HCT116 (cell line): Measurements from ENCODE around the gene CFAP46. TPM values are rescaled to one million over a fixed set of nuclear protein-coding genes. Genes with fewer than 3 reads are reported as not detected.

Experiments used
- ATAC-seq: fragments of 200-7000 bp; cut with Tn5 transposase; 2 replicates; pipeline ENCODE4 v1.9.1; 2020; ENCODE audit warnings: mild to moderate bottlenecking, moderate library complexity
- BruUV-seq: library from RNA; stranded (reverse); fragments of 400-500 nt; replicated peaks from 2 replicates; lab custom pipeline; 2021; lab: Mats Ljungman, UMichigan
- CTCF ChIA-PET: fragments of 300-600 bp; sonication (Branson Sonifier 250); formaldehyde crosslinking; loops from one replicate; lab custom pipeline; 2021; ENCODE audit warnings: antibody characterized with exemption; lab: Charles Lee
- POLR2A ChIA-PET: fragments of 300-600, 350-600 bp; sonication (Branson Sonifier 250); formaldehyde crosslinking; loops from one replicate; lab custom pipeline; 2021; ENCODE audit warnings: antibody characterized with exemption; lab: Charles Lee
- RAD21 ChIA-PET, 2 experiments: fragments of 300-600 bp; sonication (Branson Sonifier 250); formaldehyde crosslinking; loops; one replicate each; lab custom pipeline; 2023; ENCODE audit warnings: low total read pairs in 2 of 2; ENCODE audit not compliant: uncharacterized antibody in 2 of 2, unreplicated experiment in 2 of 2, low non-redundant PET in 1 of 2; lab: Charles Lee
- DNase-seq: peaks from one replicate; pipeline ENCODE4 v3.0.0-alpha.2; 2010; ENCODE audit warnings: low read depth, low spot score
- H2AFZ ChIP-seq: fragments of 200-600 bp; shearing (Covaris generic), sonication (generic); 2 replicates; pipeline ENCODE4 v1.6.1; 2017; ENCODE audit warnings: low read depth, mixed run types, mixed read lengths, antibody characterized with exemption, low read length; ENCODE audit not compliant: poor library complexity, severe bottlenecking
- H3K27ac ChIP-seq: 2 replicates; pipeline ENCODE4 v1.5.1; 2012; ENCODE audit warnings: low read depth, low read length
- H3K27me3 ChIP-seq: fragments of 200-600 bp; sonication (generic); 2 replicates; pipeline ENCODE4 v1.6.1; 2016; ENCODE audit warnings: mixed run types, low read length, mixed read lengths; ENCODE audit not compliant: insufficient read depth
- H3K36me3 ChIP-seq, 2 experiments: fragments of 200-500 bp in 1 of 2; fragments of 200-600 bp in 1 of 2; sonication (Bioruptor generic) in 1 of 2; sonication (generic) in 1 of 2; 2 replicates each; pipeline versions ENCODE4 v1.5.1 to v1.6.1; 2014 to 2016; ENCODE audit warnings: low read length in 2 of 2, inconsistent platforms in 1 of 2, mixed read lengths in 1 of 2, mixed run types in 1 of 2; ENCODE audit not compliant: insufficient read depth in 2 of 2, control insufficient read depth in 1 of 2
- H3K4me1 ChIP-seq, 2 experiments: fragments of 200-600 bp in 1 of 2; sonication (generic) in 1 of 2; 2 replicates each; pipeline versions ENCODE4 v1.5.1 to v1.6.1; 2012 to 2017; ENCODE audit warnings: low read length in 2 of 2, inconsistent platforms in 1 of 2, mild to moderate bottlenecking in 1 of 2, mixed read lengths in 1 of 2, mixed run types in 1 of 2, moderate library complexity in 1 of 2; ENCODE audit not compliant: insufficient read depth in 2 of 2, control insufficient read depth in 1 of 2
- H3K4me2 ChIP-seq: fragments of 200-600 bp; sonication (generic); 2 replicates; pipeline ENCODE4 v1.6.1; 2017; ENCODE audit warnings: mixed run types, low read length, mixed read lengths
- H3K4me3 ChIP-seq, 2 experiments: fragments of 200-600 bp in 1 of 2; sonication (generic) in 1 of 2; replicated peaks in 1 of 2; 2 replicates each; pipeline ENCODE4 v1.5.1; 2011 to 2016; ENCODE audit warnings: low read length in 2 of 2, control low read depth in 1 of 2, low read depth in 1 of 2, mild to moderate bottlenecking in 1 of 2, mixed read lengths in 1 of 2, mixed run types in 1 of 2
- H3K79me2 ChIP-seq: fragments of 200-600 bp; sonication (generic); 2 replicates; pipeline ENCODE4 v1.6.1; 2017; ENCODE audit warnings: mild to moderate bottlenecking, mixed run types, low read length, moderate library complexity, mixed read lengths; ENCODE audit not compliant: insufficient read depth
- H3K9ac ChIP-seq: fragments of 200-600 bp; sonication (generic); 2 replicates; pipeline ENCODE4 v1.6.1; 2016; ENCODE audit warnings: low read length, mixed read lengths
- H3K9me2 ChIP-seq: fragments of 200-600 bp; sonication (generic), shearing (Covaris generic); 2 replicates; pipeline ENCODE4 v1.6.1; 2017; ENCODE audit warnings: mixed run types, mild to moderate bottlenecking, moderate library complexity; ENCODE audit not compliant: insufficient read depth
- H3K9me3 ChIP-seq, 2 experiments: fragments of 200-500 bp in 1 of 2; fragments of 200-600 bp in 1 of 2; sonication (Bioruptor generic) in 1 of 2; sonication (generic) in 1 of 2; 2 replicates each; pipeline ENCODE4 v1.6.1; 2014 to 2017; ENCODE audit warnings: low read length in 2 of 2, mixed read lengths in 2 of 2, inconsistent platforms in 1 of 2, low read depth in 1 of 2, mild to moderate bottlenecking in 1 of 2, mixed run types in 1 of 2, moderate library complexity in 1 of 2; ENCODE audit not compliant: control insufficient read depth in 1 of 2, insufficient read depth in 1 of 2
- H4K20me1 ChIP-seq: fragments of 200-600 bp; sonication (generic), shearing (Covaris generic); 2 replicates; pipeline ENCODE4 v1.6.1; 2017; ENCODE audit warnings: mixed run types, mild to moderate bottlenecking, moderate library complexity; ENCODE audit not compliant: insufficient read depth
- CBX3 ChIP-seq: IDR thresholded peaks from 2 replicates; pipeline ENCODE4 v1.6.1; 2012; ENCODE audit warnings: low read depth
- CEBPB ChIP-seq: IDR thresholded peaks from 2 replicates; pipeline ENCODE4 v1.6.1; 2012; ENCODE audit warnings: low read depth
- CTCF ChIP-seq, 3 experiments: fragments of 200-600 bp in 1 of 3; sonication (generic) in 1 of 3; IDR thresholded peaks in 2 of 3; conservative IDR thresholded peaks in 1 of 3; 2 replicates each; pipeline ENCODE4 v1.5.1; 2012 to 2017; ENCODE audit warnings: low read depth in 2 of 3, low read length in 2 of 3, antibody characterized with exemption in 1 of 3, borderline replicate concordance in 1 of 3, control low read depth in 1 of 3, mild to moderate bottlenecking in 1 of 3, mixed read lengths in 1 of 3, mixed run types in 1 of 3, moderate library complexity in 1 of 3; ENCODE audit not compliant: insufficient read depth in 1 of 3
- EGR1 ChIP-seq: IDR thresholded peaks from 2 replicates; pipeline ENCODE4 v1.6.1; 2012; ENCODE audit warnings: low read depth
- MAX ChIP-seq: IDR thresholded peaks from 2 replicates; pipeline ENCODE4 v1.6.1; 2012
- POLR2A ChIP-seq: IDR thresholded peaks from 2 replicates; pipeline ENCODE4 v1.7.0; 2011; ENCODE audit warnings: borderline replicate concordance; ENCODE audit not compliant: insufficient read depth, insufficient read length; ENCODE audit errors: extremely low read depth
- POLR2AphosphoS5 ChIP-seq: IDR thresholded peaks from 2 replicates; pipeline ENCODE4 v1.6.1; 2011; ENCODE audit warnings: mild to moderate bottlenecking, low read depth, low read length, moderate library complexity
- REST ChIP-seq: IDR thresholded peaks from 2 replicates; pipeline ENCODE4 v1.6.1; 2012; ENCODE audit warnings: low read depth
- SIN3A ChIP-seq: IDR thresholded peaks from 2 replicates; pipeline ENCODE4 v1.6.1; 2012; ENCODE audit warnings: low read depth
- SP1 ChIP-seq: IDR thresholded peaks from 2 replicates; pipeline ENCODE4 v1.6.1; 2012; ENCODE audit warnings: low read depth
- YY1 ChIP-seq: IDR thresholded peaks from 2 replicates; pipeline ENCODE4 v1.6.1; 2011; ENCODE audit warnings: low read length, low read depth, moderate library complexity, mild to moderate bottlenecking; ENCODE audit not compliant: insufficient replicate concordance; ENCODE audit errors: extremely low read depth
- ZBTB33 ChIP-seq: IDR thresholded peaks from 2 replicates; pipeline ENCODE4 v1.6.1; 2011; ENCODE audit warnings: mild to moderate bottlenecking, low read length, moderate library complexity; ENCODE audit not compliant: insufficient replicate concordance; ENCODE audit errors: extremely low read depth
- ZFX ChIP-seq: fragments of 450-650 bp; IDR thresholded peaks from 2 replicates; pipeline ENCODE4 v1.6.1; 2017
- ZNF274 ChIP-seq: fragments of 200-500 bp; sonication (Bioruptor generic); IDR thresholded peaks from 2 replicates; pipeline ENCODE4 v1.6.1; 2014; ENCODE audit warnings: mild to moderate bottlenecking, low read depth, low read length, inconsistent platforms
- intact Hi-C: fragments of 100-400 bp; cut with micrococcal nuclease; formaldehyde crosslinking; loops from 2 replicates; pipeline ENCODE4 v1.10.0; 2022
- total RNA-seq: library from RNA; stranded (reverse); gene quantifications from one replicate; pipeline ENCODE4 v1.2.1, GENCODE V29; 2021; ENCODE audit not compliant: unreplicated experiment

The CFAP46 gene
- total RNA-seq, 1 experiment from 2014 or later, result 1.4 TPM

- Histone ChIP-seq H3K79me2 (no peaks in the 10 kb centered on the region), H4K20me1 (no peaks in the 10 kb centered on the region), H3K9me2 (no peaks in the 10 kb centered on the region), H3K9me3 (no peaks in the 10 kb centered on the region), H3K27me3 (no peaks in the 10 kb centered on the region), H3K36me3 (no peaks in the 10 kb centered on the region), H3K4me1 (no peaks in the 10 kb centered on the region), H3K4me3 (no peak overlapping the region), H2AFZ (no peak overlapping the region), H3K4me2 (no peak overlapping the region), H3K9ac (no peak overlapping the region), H3K27ac (no peak overlapping the region)
- no peak for TF ChIP-seq SIN3A
- no peak for TF ChIP-seq MAX
- no peak for TF ChIP-seq SP1
- TF ChIP-seq REST, result no peak
- no peak for TF ChIP-seq CBX3
- TF ChIP-seq ZBTB33, result no peak
- TF ChIP-seq CEBPB, result no peak
- no peak for TF ChIP-seq ZFX
- no peak for TF ChIP-seq ZNF274
- TF ChIP-seq POLR2AphosphoS5, result no peak
- TF ChIP-seq POLR2A, result no peak
- TF ChIP-seq CTCF (IDR thresholded peaks at IDR 0.05 in 2 of 3, conservative IDR thresholded peaks at IDR 0.05 in 1 of 3; ENCODE audit: borderline replicate concordance in 1 of 3, insufficient read depth in 1 of 3, low read depth in 2 of 3, low read length in 2 of 3), result no peak
- TF ChIP-seq EGR1, result no peak
- TF ChIP-seq YY1, result no peak
- ChIA-PET RAD21 (no interaction called here), CTCF (no interaction called here), POLR2A (no interaction called here)
- BruUV-seq, result no TSS peak
- DNase-seq, result no peak
- no peak for ATAC-seq
- intact Hi-C loops, result no loop called here
Observed at GRCh38 chr10:132850246-132850645, 92.1 kb downstream of the CFAP46 start.
